BJ (cell line): ENCODE data around the gene KCNG2. TPM values are rescaled to one million over a fixed set of nuclear protein-coding genes. Genes with fewer than 3 reads are reported as not detected.

Experiments
- CTCF ChIA-PET: fragments of 350-600 bp; formaldehyde crosslinking; extraction: SDS; loops from one replicate; lab custom pipeline; 2021; ENCODE audit warnings: antibody characterized with exemption, inconsistent platforms; lab: Yijun Ruan, JAX
- POLR2A ChIA-PET: fragments of 300-600 bp; sonication (Branson Sonifier 250); formaldehyde crosslinking; extraction: SDS; loops from one replicate; lab custom pipeline; 2021; ENCODE audit warnings: antibody characterized with exemption; lab: Charles Lee
- DNase-seq: peaks from one replicate; pipeline ENCODE4 v3.0.0-alpha.2; 2011; ENCODE audit warnings: low read depth
- H3K27me3 ChIP-seq: 2 replicates; pipeline ENCODE4 v1.6.0; 2011; ENCODE audit warnings: low read length; ENCODE audit not compliant: control insufficient read depth, insufficient read depth
- H3K36me3 ChIP-seq: 2 replicates; pipeline ENCODE4 v1.5.1; 2011; ENCODE audit warnings: low read length; ENCODE audit not compliant: control insufficient read depth, insufficient read depth
- H3K4me3 ChIP-seq: 2 replicates; pipeline ENCODE4 v1.5.1; 2011; ENCODE audit warnings: low read depth, mild to moderate bottlenecking, control low read depth, low read length
- polyA plus RNA-seq: library from polyadenylated mRNA; depleted of rRNA; stranded (reverse); fragments of >200 nt; gene quantifications from 2 replicates; pipeline ENCODE4 v1.2.3, GENCODE V29; 2011
- TF ChIP-seq, protein P1 (sequence below): IDR thresholded peaks from 2 replicates; pipeline ENCODE4 v1.5.1; 2011; ENCODE audit warnings: low read depth, mild to moderate bottlenecking, control low read depth, inconsistent platforms, low read length, moderate library complexity; ENCODE audit not compliant: insufficient read depth

Gene KCNG2
- polyA plus RNA-seq, 1 experiment: not detected

DNA sequence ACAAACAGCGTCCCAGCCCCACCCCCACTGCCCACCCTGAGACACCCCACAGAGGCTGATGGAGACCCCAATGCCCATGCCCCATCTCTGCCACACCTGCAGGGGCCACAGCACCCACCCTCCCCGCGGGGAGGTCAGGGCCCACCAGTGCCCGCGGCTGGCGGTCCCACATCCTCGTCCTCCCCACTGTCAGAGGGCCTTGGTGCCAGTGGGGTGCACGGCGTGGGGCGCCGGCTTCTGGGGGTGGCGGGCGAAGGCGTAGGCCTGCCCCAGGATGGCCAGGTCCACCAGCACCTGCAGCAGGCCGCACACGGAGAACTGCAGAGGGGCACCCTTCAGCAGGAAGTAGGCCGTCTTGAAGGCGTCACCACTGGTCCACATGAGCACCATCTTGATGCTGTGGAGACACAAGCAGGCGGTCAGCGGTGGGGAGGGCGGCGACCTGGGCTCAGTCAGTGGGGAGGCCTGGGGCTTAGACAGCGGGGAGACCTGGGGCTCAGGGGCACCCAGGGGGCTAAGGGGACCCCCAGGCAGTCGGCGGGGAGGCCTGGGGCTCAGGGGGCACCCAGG, 106.1 kb downstream of the KCNG2 start:
- DNase-seq: no peak
- TF ChIP-seq, protein P1, sequence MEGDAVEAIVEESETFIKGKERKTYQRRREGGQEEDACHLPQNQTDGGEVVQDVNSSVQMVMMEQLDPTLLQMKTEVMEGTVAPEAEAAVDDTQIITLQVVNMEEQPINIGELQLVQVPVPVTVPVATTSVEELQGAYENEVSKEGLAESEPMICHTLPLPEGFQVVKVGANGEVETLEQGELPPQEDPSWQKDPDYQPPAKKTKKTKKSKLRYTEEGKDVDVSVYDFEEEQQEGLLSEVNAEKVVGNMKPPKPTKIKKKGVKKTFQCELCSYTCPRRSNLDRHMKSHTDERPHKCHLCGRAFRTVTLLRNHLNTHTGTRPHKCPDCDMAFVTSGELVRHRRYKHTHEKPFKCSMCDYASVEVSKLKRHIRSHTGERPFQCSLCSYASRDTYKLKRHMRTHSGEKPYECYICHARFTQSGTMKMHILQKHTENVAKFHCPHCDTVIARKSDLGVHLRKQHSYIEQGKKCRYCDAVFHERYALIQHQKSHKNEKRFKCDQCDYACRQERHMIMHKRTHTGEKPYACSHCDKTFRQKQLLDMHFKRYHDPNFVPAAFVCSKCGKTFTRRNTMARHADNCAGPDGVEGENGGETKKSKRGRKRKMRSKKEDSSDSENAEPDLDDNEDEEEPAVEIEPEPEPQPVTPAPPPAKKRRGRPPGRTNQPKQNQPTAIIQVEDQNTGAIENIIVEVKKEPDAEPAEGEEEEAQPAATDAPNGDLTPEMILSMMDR: no peak
- POLR2A ChIA-PET: no interaction called here
- no peak overlapping the region for H3K4me3 ChIP-seq
- CTCF ChIA-PET: no interaction called here
- no peaks in the 10 kb centered on the region for H3K27me3 ChIP-seq
- H3K36me3 ChIP-seq: peaks cover 2% of the 10 kb centered on the region

DNA sequence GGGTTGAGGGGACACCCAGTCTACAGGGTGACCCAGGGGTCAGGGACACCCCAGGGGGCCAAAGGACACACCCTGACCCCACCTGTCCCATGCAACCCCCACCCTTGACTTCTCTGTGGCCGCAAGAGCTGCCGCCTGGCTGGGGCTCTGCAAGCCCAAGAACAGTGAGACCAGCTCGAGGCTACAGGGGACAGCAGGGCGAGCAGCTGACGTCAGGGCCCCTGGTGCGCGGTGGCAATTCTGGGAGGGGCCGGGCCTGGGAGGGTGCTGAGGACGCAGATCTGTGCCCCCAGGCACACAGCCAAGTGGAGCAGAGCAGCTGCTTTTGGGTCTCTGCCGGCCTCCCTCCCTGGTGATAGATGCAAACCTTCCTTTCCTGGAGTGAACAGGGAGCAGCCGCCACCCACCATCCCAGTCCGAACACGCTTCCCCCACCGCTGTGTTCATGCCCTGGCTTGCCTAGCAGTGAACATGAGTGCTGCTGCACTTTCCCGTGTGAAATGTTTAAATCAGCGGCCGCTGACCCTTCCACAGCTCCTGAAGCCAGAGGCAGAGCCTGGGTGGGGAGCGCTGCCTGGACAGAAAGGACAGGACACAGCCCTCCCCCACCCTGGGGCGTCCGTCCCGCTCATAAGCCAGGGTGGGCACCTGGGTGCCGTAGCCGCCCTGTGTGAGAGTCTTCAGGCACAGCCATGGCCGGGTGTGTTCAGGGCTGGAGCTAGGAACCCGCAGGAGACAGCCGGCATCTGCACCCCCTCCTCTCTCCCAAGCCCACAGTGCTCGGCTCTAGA, 106.8 kb downstream of the KCNG2 start:
- H3K27me3 ChIP-seq: no peaks in the 10 kb centered on the region

DNA sequence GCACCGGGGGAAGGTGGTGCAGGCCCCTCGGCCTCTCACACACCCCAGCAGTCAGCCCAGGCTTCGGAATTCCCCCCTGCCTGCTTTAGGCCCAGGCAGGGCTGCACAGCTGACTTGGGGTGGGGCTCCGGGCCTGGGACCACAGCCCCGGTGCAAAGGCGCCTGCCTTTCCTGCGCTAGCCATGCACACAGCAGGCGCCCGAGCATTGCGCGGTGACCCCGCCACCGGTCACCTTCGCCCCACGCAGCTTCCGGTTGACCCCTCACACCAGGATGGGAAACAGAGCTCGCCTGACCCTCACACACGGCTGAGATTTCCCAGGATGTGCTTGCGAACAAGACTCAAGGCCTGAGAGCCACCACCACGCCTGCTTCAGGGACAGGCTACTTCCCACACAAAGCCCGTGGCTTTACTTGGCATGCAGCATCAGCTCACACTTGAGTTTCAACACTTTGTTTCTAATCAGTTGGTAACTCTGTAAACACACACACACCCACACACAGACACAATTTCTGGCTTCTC, 107.7 kb downstream of the KCNG2 start:
- Histone ChIP-seq H3K36me3 (peaks cover 2% of the 10 kb centered on the region), H3K4me3 (no peak overlapping the region), H3K27me3 (no peaks in the 10 kb centered on the region)
- TF ChIP-seq, protein P1: no peak
- CTCF ChIA-PET: no interaction called here
- POLR2A ChIA-PET: no interaction called here
- DNase-seq: no peak

More for the DNA sequence above, 106.8 kb downstream of the KCNG2 start:
- no peak for DNase-seq
- POLR2A ChIA-PET: no interaction called here
- Histone ChIP-seq H3K4me3 (no peak overlapping the region), H3K36me3 (peaks cover 2% of the 10 kb centered on the region)
- CTCF ChIA-PET: no interaction called here
- TF ChIP-seq, protein P1: no peak

DNA sequence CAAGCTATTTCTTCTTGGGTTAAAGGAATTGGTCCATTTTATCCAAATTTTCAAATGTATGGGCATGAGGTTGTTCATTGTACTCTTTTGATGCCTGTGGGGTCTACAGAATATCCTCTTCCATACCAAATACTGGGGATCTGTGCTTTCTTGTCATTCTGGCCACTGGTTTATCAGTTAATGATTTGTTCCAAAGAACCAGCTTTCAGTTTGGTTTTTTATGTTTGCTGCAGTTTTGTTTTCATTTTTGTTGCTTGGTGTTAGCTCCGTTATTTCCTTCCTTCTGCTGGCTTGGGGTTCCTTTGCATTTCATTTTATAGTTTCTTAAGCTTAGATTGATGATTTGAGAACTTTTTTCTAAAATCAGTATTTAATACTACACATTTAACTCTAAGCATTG, 108.3 kb downstream of the KCNG2 start:
- TF ChIP-seq, protein P1: no peak
- no peak overlapping the region for H3K4me3 ChIP-seq
- no peak for DNase-seq
- peaks cover 2% of the 10 kb centered on the region for H3K36me3 ChIP-seq
- no peaks in the 10 kb centered on the region for H3K27me3 ChIP-seq
- ChIA-PET CTCF (no interaction called here), POLR2A (no interaction called here)

DNA sequence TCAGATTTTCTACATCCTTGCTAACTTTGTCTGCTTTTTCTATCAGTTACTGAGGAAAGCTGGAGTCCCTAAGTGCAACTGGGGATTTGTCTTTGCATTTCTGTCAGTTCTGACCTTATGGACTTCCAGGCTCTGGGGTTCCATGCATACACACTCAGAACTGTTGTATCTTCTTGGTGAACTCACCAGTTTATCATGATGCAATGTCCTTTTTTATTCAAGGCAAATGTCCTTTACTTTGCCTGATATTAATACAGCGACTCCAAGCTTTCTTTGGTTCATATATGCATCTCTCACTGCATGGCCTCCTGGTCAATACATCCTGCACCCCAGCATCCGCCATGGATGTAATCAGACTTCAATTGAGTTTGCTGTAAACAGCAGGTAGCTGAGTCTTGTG, 109.0 kb downstream of the KCNG2 start:
- POLR2A ChIA-PET: no interaction called here
- Histone ChIP-seq H3K27me3 (no peaks in the 10 kb centered on the region), H3K4me3 (no peak overlapping the region), H3K36me3 (peaks cover 2% of the 10 kb centered on the region; the same call in 1 of the 2 replicates)
- CTCF ChIA-PET: no interaction called here
- DNase-seq: no peak
- TF ChIP-seq, protein P1: no peak
